Neural cell (in vitro differentiated cells): Measurements from ENCODE around the gene IFI16.

ENCODE experiments used
- CTCF ChIP-seq: fragments of 450-650 bp; IDR thresholded peaks from 2 replicates; pipeline ENCODE4 v1.5.1; 2014; ENCODE audit warnings: antibody characterized with exemption, mild to moderate bottlenecking, moderate library complexity; ENCODE audit not compliant: poor library complexity, severe bottlenecking
- EZH2 ChIP-seq: fragments of 200-600, 300-800 bp; shearing (Covaris generic), sonication (generic); IDR thresholded peaks from 2 replicates; pipeline ENCODE4 v1.6.1; 2014; ENCODE audit warnings: antibody characterized with exemption, low read length, borderline replicate concordance, mild to moderate bottlenecking; ENCODE audit not compliant: insufficient read depth, poor library complexity, severe bottlenecking
- MXI1 ChIP-seq: fragments of 450-650 bp; conservative IDR thresholded peaks from 2 replicates; pipeline ENCODE4 v1.6.1; 2014; ENCODE audit warnings: antibody characterized with exemption, mild to moderate bottlenecking; ENCODE audit not compliant: poor library complexity, severe bottlenecking
- RAD21 ChIP-seq: fragments of 450-650 bp; conservative IDR thresholded peaks from 2 replicates; pipeline ENCODE4 v1.6.1; 2014; ENCODE audit warnings: antibody characterized with exemption, mild to moderate bottlenecking, moderate library complexity
- REST ChIP-seq: IDR thresholded peaks from 2 replicates; pipeline ENCODE4 v1.6.1; 2012; ENCODE audit warnings: borderline replicate concordance
- TAF1 ChIP-seq: IDR thresholded peaks from 2 replicates; pipeline ENCODE4 v1.6.1; 2012; ENCODE audit warnings: low read depth

GRCh38 chr1:159084152-159084551 lies 74.4 kb downstream of the IFI16 start:
- TF ChIP-seq TAF1, result no peak
- TF ChIP-seq EZH2, result no peak
- TF ChIP-seq CTCF, result no peak
- no peak for TF ChIP-seq MXI1
- no peak for TF ChIP-seq REST
- TF ChIP-seq RAD21, result no peak
